GM23248 (cell line): ENCODE results near the gene KAT8. TPM values are rescaled to one million over a fixed set of nuclear protein-coding genes. Genes with fewer than 3 reads are reported as not detected.
A peak's percentile ranks its signal among the peaks of the same experiment; 100 is the strongest.
"Not testable (repeated sequence)": the region's sequence is repeated elsewhere in the genome, so short reads cannot be mapped to it uniquely, and the experiment has no call there.

Experiments used
- DNase-seq: peaks from one replicate; pipeline ENCODE4 v3.0.0-alpha.2; 2015
- H2AFZ ChIP-seq: fragments of 200-600 bp; sonication (generic); 2 replicates; pipeline ENCODE4 v1.6.1; 2016; ENCODE audit warnings: antibody characterized with exemption
- H3F3A ChIP-seq: fragments of 200-600 bp; sonication (generic); 2 replicates; pipeline ENCODE4 v1.6.1; 2016; ENCODE audit warnings: mild to moderate bottlenecking, antibody characterized with exemption, mixed run types; ENCODE audit not compliant: insufficient read depth
- H3K27ac ChIP-seq: fragments of 200-600 bp; sonication (generic); 2 replicates; pipeline ENCODE4 v1.5.1; 2016; ENCODE audit warnings: mild to moderate bottlenecking
- H3K27me3 ChIP-seq: fragments of 200-600 bp; sonication (generic); replicated peaks from 2 replicates; pipeline ENCODE4 v1.6.1; 2016; ENCODE audit warnings: mild to moderate bottlenecking; ENCODE audit not compliant: insufficient read depth
- H3K36me3 ChIP-seq: fragments of 200-600 bp; sonication (generic); 2 replicates; pipeline ENCODE4 v1.6.1; 2016; ENCODE audit warnings: low read depth, mild to moderate bottlenecking
- H3K4me1 ChIP-seq: fragments of 200-600 bp; sonication (generic); 2 replicates; pipeline ENCODE4 v1.6.1; 2016; ENCODE audit warnings: mild to moderate bottlenecking; ENCODE audit not compliant: insufficient read depth
- H3K4me2 ChIP-seq: fragments of 200-600 bp; sonication (generic); one replicate; pipeline ENCODE4 v1.6.1; 2016; ENCODE audit warnings: mild to moderate bottlenecking; ENCODE audit not compliant: unreplicated experiment
- H3K4me3 ChIP-seq: fragments of 200-600 bp; sonication (generic); 2 replicates; pipeline ENCODE4 v1.5.1; 2016; ENCODE audit warnings: mild to moderate bottlenecking
- H3K79me2 ChIP-seq: fragments of 200-600 bp; sonication (generic); 2 replicates; pipeline ENCODE4 v1.6.1; 2016; ENCODE audit warnings: mild to moderate bottlenecking; ENCODE audit not compliant: insufficient read depth
- H3K9ac ChIP-seq: fragments of 200-600 bp; sonication (generic); 2 replicates; pipeline ENCODE4 v1.6.1; 2016; ENCODE audit warnings: mild to moderate bottlenecking
- H3K9me2 ChIP-seq: fragments of 200-600 bp; sonication (generic); 2 replicates; pipeline ENCODE4 v1.6.1; 2016; ENCODE audit warnings: mixed run types, mild to moderate bottlenecking, moderate library complexity; ENCODE audit not compliant: insufficient read depth
- H3K9me3 ChIP-seq: fragments of 200-600 bp; sonication (generic); one replicate; pipeline ENCODE4 v1.6.1; 2017; ENCODE audit warnings: low read depth
- H4K20me1 ChIP-seq: fragments of 200-600 bp; sonication (generic); 2 replicates; pipeline ENCODE4 v1.6.0; 2016; ENCODE audit not compliant: insufficient read depth
- EZH2 ChIP-seq: fragments of 200-600 bp; sonication (generic); IDR thresholded peaks from 2 replicates; pipeline ENCODE4 v1.6.1; 2018; ENCODE audit warnings: antibody characterized with exemption, mild to moderate bottlenecking; ENCODE audit not compliant: insufficient read depth, poor library complexity, severe bottlenecking
- EZH2phosphoT487 ChIP-seq: fragments of 200-600 bp; sonication (generic); IDR thresholded peaks from 2 replicates; pipeline ENCODE4 v1.6.1; 2018; ENCODE audit warnings: antibody characterized with exemption, moderate library complexity, mild to moderate bottlenecking, low read depth; ENCODE audit not compliant: insufficient read depth
- WGBS, 2 experiments: methylation state at CpG; one replicate each; pipeline ENCODE4 v1.1.6; 2015 to 2017; ENCODE audit warnings: low lambda C conversion rate in 2 of 2, low coverage in 1 of 2; ENCODE audit errors: missing lambda C conversion rate in 2 of 2; 5-methylcytosine and 5-hydroxymethylcytosine counted together
- in situ Hi-C: fragments of 300-500 bp; cut with MboI; formaldehyde crosslinking; loops from 2 replicates; pipeline ENCODE4 v1.15.0; 2020
- polyA plus RNA-seq: library from polyadenylated mRNA; unstranded; fragments of >200 nt; fragmentation: Nextera tagmentation; extraction: Ambion mirVana; gene quantifications from 2 replicates; pipeline ENCODE4 v1.2.1, GENCODE V29; 2016
- total RNA-seq: library from RNA; depleted of rRNA; stranded (reverse); fragments of >200 nt; shearing (Covaris generic); gene quantifications from 2 replicates; pipeline ENCODE4 v1.2.3, GENCODE V29; 2014

KAT8 gene
- total and polyA plus RNA-seq, 2 experiments from 2014 or later: 18.4 to 50.9 TPM

DNA sequence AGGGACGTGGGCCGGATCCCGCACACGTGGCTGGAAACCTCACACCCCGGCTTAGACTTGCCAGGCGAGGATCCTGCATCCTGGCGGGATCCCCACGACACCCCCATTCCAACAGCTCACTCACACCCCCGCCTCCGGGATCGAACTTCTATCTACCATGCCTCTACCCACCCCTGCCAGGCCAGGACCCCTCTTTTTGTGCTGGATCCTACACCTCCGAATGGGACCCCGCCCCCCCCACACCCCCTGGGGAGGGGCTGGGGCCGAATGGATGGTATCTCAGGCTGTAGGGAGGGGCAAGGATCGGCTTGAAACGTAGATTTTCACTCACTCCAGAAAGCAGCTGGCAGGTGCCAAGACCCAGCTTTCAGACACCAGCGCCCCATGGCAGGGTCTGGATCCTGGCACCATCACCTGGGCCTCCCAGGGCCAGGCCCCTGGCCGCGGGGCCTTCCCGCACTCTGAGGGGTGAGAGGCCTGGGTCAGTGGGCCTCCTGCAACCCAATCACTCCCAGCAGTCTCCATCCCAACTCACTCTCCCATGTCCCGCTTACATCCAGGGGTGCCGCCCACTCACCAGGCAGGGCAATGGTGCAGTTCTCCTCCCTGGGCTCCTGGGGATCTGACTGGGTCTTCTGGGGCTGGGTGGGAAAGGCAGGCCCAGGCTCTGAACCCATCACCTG lies 25.7 kb downstream of the KAT8 start:
- H3K79me2 ChIP-seq: no peaks in the 10 kb centered on the region
- peak overlapping the region; percentile 75 for H3K4me3 ChIP-seq
- DNase-seq: no peak
- in situ Hi-C loops: no loop called here
- H3K9me2 ChIP-seq: no peaks in the 10 kb centered on the region
- no peaks in the 10 kb centered on the region for H3K9me3 ChIP-seq
- H3K27ac ChIP-seq: no peak overlapping the region
- H3K4me2 ChIP-seq: peak overlapping the region; percentile 74
- TF ChIP-seq EZH2: no peak
- TF ChIP-seq EZH2phosphoT487: no peak
- peaks cover 15% of the 10 kb centered on the region for H3K4me1 ChIP-seq
- no peaks in the 10 kb centered on the region for H4K20me1 ChIP-seq
- no peaks in the 10 kb centered on the region for H3K36me3 ChIP-seq
- H2AFZ ChIP-seq: peak overlapping the region; percentile 89
- peaks cover 21% of the 10 kb centered on the region for H3K27me3 ChIP-seq
- 54 to 71% methylated on average over 7 to 21 of the region's 22 CpGs for WGBS, 2 experiments
- H3F3A ChIP-seq: 0 out of 2 replicates have a peak, but pooled peaks cover 9% of the 10 kb centered on the region
- H3K9ac ChIP-seq: peak overlapping the region; percentile 66

DNA sequence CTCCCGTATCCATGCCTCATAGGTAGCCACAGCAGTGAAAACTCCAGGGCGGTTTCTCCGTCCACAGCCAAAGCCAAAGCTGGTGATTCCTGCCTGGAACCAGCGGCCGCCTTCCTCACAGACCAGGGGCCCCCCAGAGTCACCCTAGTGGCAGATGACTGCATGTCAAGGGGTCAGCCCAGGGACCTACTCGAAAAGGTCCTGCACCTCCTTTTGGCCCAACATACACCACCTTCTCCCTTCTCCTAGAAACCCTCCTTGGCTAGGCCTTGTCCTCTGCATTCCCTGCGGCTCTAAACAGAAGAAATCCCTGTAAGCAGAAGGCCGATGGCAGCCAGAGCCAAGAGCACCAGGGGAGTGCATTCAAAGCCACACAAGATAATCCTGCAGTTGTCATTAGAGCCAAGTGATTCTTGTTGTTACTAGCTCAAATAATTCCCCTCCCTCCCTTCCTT lies 26.3 kb downstream of the KAT8 start:
- in situ Hi-C loops: no loop called here
- no peaks in the 10 kb centered on the region for H3K36me3 ChIP-seq
- whole genome bisulfite sequencing, 2 experiments: 93 to 94% methylated on average over 8 of the region's 8 CpGs
- peaks cover 25% of the 10 kb centered on the region for H3K27me3 ChIP-seq
- DNase-seq: no peak
- H3K4me1 ChIP-seq: peaks cover 9% of the 10 kb centered on the region
- no peak overlapping the region for H3K4me2 ChIP-seq
- no peak overlapping the region for H3K4me3 ChIP-seq
- TF ChIP-seq EZH2phosphoT487: no peak
- no peak for TF ChIP-seq EZH2
- no peak overlapping the region for H2AFZ ChIP-seq
- H3K9me2 ChIP-seq: no peaks in the 10 kb centered on the region
- no peaks in the 10 kb centered on the region for H3K9me3 ChIP-seq
- H4K20me1 ChIP-seq: no peaks in the 10 kb centered on the region
- H3K79me2 ChIP-seq: no peaks in the 10 kb centered on the region
- H3F3A ChIP-seq: 0 out of 2 replicates have a peak, but pooled peaks cover 9% of the 10 kb centered on the region
- H3K9ac ChIP-seq: no peak overlapping the region
- no peak overlapping the region for H3K27ac ChIP-seq

- H4K20me1 ChIP-seq, in situ Hi-C loops, H3K4me3 ChIP-seq, H3K4me2 ChIP-seq, H3K27ac ChIP-seq, H3K36me3 ChIP-seq, H2AFZ ChIP-seq, H3K79me2 ChIP-seq, H3K9me3 ChIP-seq, H3K4me1 ChIP-seq, H3K9me2 ChIP-seq, H3K9ac ChIP-seq, H3F3A ChIP-seq: not testable (repeated sequence)
- WGBS, 2 experiments: 65 to 67% methylated on average over 7 of the region's 7 CpGs
- DNase-seq: peak; percentile 50
- peaks cover 25% of the 10 kb centered on the region for H3K27me3 ChIP-seq
These were observed 27.0 kb downstream of the KAT8 start for GRCh38 chr16:31144418-31144817.

DNA sequence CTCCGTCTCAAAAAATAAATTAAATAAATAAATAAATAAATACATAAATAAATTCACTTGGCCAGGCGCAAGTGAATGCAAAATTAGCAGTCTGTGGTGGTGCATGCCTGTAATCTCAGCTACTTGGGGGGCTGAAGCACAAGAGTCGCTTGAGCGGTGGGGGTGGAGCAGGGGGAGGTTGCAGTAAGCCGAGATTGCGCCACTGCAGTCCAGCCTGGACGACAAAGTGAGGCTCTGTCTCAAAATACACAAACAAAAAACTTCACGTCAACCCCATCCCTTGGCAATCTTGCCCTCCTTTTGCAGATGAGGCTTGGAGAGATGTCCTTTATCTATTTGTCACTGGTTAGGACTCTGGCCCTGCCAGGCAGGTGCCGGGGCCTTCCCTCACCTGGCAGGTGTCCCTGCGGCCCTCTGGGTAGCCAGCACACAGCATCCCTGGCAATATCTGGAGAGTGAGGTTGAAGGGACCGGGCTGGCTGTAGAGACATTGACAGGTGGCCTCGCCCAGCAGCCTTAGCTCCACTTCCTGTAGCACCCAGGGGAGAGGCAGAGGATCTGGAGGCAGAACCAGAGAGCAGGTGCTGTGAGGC lies 28.0 kb downstream of the KAT8 start:
- TF ChIP-seq EZH2: no peak
- TF ChIP-seq EZH2phosphoT487: no peak
- peaks cover 25% of the 10 kb centered on the region for H3K27me3 ChIP-seq
- 69 to 75% methylated on average over 11 to 12 of the region's 12 CpGs for WGBS, 2 experiments
- H3K79me2 ChIP-seq: no peaks in the 10 kb centered on the region
- no peaks in the 10 kb centered on the region for H3K36me3 ChIP-seq
- no peak for DNase-seq
- H3F3A ChIP-seq: 0 out of 2 replicates have a peak, but pooled peaks cover 9% of the 10 kb centered on the region
- in situ Hi-C loops: no loop called here
- no peak overlapping the region for H3K9ac ChIP-seq
- no peaks in the 10 kb centered on the region for H3K9me2 ChIP-seq
- no peak overlapping the region for H3K4me3 ChIP-seq
- no peak overlapping the region for H2AFZ ChIP-seq
- H4K20me1 ChIP-seq: no peaks in the 10 kb centered on the region
- no peaks in the 10 kb centered on the region for H3K9me3 ChIP-seq
- no peak overlapping the region for H3K27ac ChIP-seq
- H3K4me2 ChIP-seq: no peak overlapping the region
- peaks cover 7% of the 10 kb centered on the region for H3K4me1 ChIP-seq
